HK-2 (cell line): ENCODE results near the gene ZBTB7C.

ENCODE experiments used
- DNase-seq: peaks from one replicate; pipeline ENCODE4 v3.0.0-alpha.2; 2018; ENCODE audit not compliant: unreplicated experiment

ZBTB7C gene

GRCh38 chr18:48217258-48218250 is 191.6 kb downstream of the ZBTB7C start:
- DNase-seq: no peak

GRCh38 chr18:48216639-48217257 is 192.4 kb downstream of the ZBTB7C start:
- DNase-seq: no peak

GRCh38 chr18:48215876-48216638 is 193.1 kb downstream of the ZBTB7C start:
- no peak for DNase-seq

GRCh38 chr18:48213791-48214190 is 195.4 kb downstream of the ZBTB7C start:
- DNase-seq: no peak

- no peak for DNase-seq
These were observed 200.6 kb downstream of the ZBTB7C start for GRCh38 chr18:48208432-48209140.

DNA sequence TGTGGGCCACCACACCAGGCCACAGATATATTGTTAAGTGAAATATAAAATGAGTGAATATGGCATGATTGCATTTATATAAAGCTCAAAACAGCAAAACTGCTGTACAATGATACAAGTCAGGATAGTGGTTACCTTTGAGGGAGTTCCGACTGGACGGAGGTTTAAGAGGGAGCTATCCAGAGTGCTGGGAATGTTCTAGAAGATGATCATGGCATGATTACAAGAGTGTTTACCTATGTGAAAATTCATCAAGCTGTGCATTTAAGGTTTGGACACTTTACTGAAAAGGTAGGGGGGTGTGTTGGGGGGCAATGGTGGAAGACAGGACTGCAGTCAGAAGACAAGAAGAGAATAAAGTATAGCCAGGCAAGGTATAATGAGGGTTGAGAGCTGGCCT is 201.4 kb downstream of the ZBTB7C start:
- DNase-seq: no peak

- no peak for DNase-seq
These were observed 202.3 kb downstream of the ZBTB7C start for GRCh38 chr18:48206887-48207286.

- DNase-seq: no peak
These were observed 205.1 kb downstream of the ZBTB7C start for GRCh38 chr18:48203961-48204666.

DNA sequence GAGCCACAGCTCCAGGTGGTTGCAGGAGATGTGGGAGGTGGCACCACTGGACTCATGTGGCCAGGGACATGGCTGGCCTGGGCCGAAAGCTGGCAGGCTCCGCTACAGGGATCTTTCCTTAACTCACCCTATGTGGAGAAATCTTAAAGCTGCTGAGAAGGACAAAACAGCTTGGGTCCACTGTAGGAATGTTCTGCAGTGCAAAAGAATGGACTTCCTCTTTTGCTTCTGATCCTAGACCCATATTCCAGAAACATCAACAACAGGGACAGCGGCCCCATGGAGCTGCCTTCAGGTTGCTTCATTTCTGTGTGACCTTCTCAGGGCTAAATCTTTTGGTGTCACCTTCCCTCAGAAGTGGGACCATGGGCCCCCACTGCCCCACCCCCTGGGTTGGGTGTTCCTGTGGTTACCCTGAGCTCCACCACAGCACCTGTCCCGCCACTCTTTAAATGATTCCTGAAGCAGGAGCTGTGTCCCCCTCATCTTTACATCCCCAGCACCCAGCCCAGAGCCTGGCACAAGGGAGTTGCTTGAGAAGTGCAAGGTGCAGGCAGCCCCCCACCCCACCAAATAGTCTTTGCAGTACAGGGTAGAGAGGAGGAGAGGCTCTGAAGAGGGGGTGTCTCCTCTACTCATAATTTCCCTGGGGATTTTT is 205.8 kb downstream of the ZBTB7C start:
- no peak for DNase-seq

GRCh38 chr18:48202350-48203260 is 206.6 kb downstream of the ZBTB7C start:
- no peak for DNase-seq

DNA sequence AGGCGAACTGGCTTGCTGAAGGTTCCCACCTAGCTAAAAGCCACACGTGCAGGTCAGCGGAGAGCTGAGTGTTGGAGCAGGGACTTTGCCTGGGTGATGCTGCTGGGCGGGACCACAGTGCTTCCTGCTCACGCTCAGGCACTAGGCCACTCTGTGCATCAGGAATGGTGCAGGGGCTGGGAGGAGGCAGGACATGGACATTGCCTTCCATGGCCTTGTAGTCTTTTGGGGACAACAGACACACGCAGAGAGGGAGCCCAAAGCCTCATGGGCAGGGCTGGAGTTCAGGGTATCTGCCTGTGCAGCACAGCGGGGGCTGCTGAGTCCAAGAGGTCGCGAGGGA is 207.2 kb downstream of the ZBTB7C start:
- no peak for DNase-seq

DNA sequence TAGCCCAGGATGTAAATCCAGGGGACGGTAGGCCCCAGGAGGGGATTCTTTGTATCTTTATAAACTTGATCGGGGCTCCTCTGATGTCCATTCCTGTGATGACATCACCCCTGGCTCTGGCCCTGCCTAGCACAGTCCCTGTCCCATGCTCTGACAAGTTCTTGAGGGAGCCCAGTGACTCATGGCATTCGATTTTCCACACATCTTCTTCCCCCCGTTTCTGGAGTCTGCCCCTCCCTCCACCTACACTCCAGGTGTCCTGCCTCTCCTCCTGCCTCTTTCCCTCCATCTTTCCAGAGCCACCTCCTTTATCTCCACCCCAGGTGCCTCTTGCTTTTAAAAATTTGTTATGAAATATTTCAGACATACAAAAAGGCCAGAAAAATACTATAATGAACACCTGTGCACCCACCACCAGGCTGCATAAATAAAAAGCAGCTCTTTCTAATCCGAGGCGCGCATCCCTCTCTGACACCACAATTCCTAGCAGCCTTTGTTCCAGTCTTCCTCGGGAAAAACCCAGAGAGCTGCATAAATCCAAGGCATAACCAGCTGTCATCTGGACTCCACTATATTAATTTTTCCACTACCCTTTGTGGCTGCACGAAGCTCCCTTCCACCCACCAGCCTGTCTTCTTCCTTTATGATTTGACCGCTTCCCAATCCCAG is 207.7 kb downstream of the ZBTB7C start:
- DNase-seq: no peak

DNA sequence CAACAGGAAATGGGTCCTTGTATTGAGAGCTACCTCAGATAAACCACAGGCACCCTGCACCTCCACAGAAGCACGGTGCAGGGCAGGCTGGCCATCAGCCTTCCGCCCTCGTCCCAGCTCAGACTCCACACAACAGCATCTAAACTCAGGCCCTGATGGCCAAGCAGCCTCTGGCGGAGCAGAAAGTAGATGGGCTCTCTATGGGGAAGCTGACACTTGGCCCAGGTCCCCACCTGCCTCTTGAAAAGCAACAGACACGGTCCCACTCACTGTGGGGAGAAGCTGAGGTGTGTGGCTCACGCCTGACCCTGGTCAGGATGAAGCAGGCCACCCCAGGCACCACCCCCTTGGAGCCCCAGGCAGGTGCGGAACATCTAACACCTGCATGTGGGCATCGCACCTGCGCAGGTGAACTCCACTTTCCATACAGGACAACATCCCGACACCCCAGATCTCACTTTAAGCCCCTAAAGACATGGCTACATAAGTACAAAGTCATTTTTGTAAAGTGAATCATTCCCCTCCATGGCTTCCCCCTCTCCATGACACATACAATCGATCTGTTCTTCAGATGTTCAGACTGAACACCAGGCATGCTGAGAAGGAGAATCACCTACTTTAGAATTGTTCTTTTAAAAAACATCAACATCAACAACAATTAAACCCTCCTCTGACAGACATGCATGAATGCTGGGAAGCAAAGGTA is 208.4 kb downstream of the ZBTB7C start:
- no peak for DNase-seq

DNA sequence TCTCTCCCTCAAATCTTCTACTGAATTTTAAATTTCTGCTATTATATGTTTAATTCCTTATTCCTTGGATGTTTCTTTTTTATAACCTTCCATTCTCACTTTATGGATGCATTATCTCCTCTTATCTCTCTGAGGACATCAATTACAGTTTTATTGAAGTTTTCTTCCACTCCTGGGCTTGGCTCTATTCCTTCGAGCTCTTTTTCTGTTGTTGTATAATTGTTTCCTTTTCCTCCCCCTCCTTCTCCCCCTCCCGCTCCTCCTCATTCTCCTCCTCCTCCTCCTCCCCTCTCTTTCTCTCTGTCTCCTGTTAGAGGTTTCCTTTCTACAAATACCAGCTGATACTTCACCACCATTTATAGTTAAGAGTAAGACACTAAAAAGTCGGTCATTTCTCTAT is 209.8 kb downstream of the ZBTB7C start:
- no peak for DNase-seq

GRCh38 chr18:48197819-48198218 is 211.4 kb downstream of the ZBTB7C start:
- DNase-seq: no peak

- DNase-seq: no peak
These were observed 213.4 kb downstream of the ZBTB7C start for GRCh38 chr18:48195787-48196186.

DNA sequence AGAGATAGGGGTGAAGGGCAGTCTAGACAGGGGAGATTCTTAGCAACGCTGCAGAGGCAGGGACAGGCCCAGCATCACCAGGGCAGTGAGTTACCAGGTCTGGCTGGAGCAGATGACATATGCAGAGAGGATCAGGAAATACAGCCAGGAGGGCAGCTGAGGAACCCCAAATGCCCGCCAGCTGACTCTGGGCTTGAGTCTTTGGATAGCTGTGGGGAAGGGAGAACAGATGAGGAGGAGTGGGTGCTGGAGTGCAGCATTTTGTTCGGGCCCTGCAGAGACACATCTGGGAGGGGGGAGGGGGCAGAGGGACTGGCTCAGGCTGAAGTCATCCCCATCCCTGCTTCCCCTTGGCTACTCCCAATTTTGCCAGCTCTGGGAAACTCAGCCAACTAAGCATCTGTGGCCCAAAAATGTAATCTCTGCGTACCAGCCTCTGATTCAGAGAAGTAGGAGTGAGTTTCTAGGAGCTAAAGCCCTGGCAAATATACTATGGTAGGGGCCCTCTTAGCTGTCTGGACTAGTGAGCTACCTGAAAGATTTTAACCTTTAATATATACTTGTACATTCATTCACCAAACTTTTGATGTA is 214.5 kb downstream of the ZBTB7C start:
- DNase-seq: no peak
